GM21515 (cell line): ENCODE data around the gene OR10R2.
A peak's percentile ranks its signal among the peaks of the same experiment; 100 is the strongest.

Experiments
- ATAC-seq: cut with Tn5 transposase; IDR thresholded peaks from one replicate; pipeline ENCODE4 v1.9.1; 2021; ENCODE audit not compliant: unreplicated experiment

OR10R2 gene

DNA sequence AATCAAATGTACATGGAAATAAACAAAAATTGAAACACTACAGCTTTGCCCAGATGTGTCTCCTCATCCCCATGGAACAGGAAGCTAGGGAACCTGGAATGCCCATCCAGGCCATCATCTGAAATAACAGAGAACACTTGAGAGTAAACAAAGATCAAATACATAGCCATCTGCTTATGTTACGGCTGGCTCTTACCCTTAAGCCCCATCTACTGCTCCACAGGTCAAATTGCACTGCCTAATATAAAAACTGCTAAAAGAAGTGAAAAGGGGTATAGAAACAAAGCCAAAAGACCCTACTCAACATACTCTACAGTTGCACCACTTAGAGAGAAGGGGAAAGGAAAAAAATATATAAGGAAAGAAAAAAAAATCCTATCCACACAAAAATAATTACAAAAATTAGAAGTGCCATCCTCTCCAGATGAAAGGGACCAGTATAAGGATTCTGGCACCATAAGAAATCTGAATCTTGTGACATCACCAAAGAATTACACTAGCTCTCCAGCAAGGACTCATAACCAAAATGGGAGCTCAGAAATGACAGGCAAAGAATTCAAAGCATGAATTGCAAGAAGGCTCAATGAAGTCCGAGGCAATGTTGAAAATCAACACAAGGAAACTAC, 55.3 kb downstream of the OR10R2 start:
- peak; percentile 67 for ATAC-seq
